AG04450 (cell line): Measurements from ENCODE around the gene DCAF5. TPM values are rescaled to one million over a fixed set of nuclear protein-coding genes. Genes with fewer than 3 reads are reported as not detected.
A peak's percentile ranks its signal among the peaks of the same experiment; 100 is the strongest.

ENCODE experiments used
- CTCF ChIA-PET: fragments of 300-600, 350-600 bp; formaldehyde crosslinking; extraction: SDS; loops from one replicate; lab custom pipeline; 2022; ENCODE audit warnings: antibody characterized with exemption, inconsistent platforms; lab: Charles Lee
- POLR2A ChIA-PET: fragments of 350-600 bp; formaldehyde crosslinking; extraction: SDS; loops from one replicate; lab custom pipeline; 2021; ENCODE audit warnings: antibody characterized with exemption, inconsistent platforms; lab: Yijun Ruan, JAX
- DNase-seq: peaks from one replicate; pipeline ENCODE4 v3.0.0-alpha.2; 2011; ENCODE audit warnings: low read depth, low spot score
- H3K27ac ChIP-seq: one replicate; pipeline ENCODE4 v1.5.1; 2012; ENCODE audit warnings: low read depth, low read length, control low read depth
- H3K27me3 ChIP-seq: one replicate; pipeline ENCODE4 v1.6.0; 2012; ENCODE audit warnings: low read length; ENCODE audit not compliant: control insufficient read depth, insufficient read depth
- H3K4me3 ChIP-seq: 2 replicates; pipeline ENCODE4 v1.5.1; 2011; ENCODE audit warnings: mild to moderate bottlenecking, low read depth, low read length, control low read depth
- H3K9me3 ChIP-seq: 2 replicates; pipeline ENCODE4 v1.5.1; 2012; ENCODE audit warnings: low read length; ENCODE audit not compliant: control insufficient read depth, insufficient read depth
- CTCF ChIP-seq: IDR thresholded peaks from 2 replicates; pipeline ENCODE4 v1.5.1; 2011; ENCODE audit warnings: low read depth, low read length, control low read depth, inconsistent platforms
- polyA plus RNA-seq: library from polyadenylated mRNA; depleted of rRNA; stranded (reverse); fragments of >200 nt; gene quantifications from 2 replicates; pipeline ENCODE4 v1.2.3, GENCODE V29; 2011

Gene DCAF5
- polyA plus RNA-seq, 1 experiment, result 32.4 TPM

GRCh38 chr14:69043596-69044260 lies 109.2 kb downstream of the DCAF5 start:
- Histone ChIP-seq H3K4me3 (no peak overlapping the region), H3K27me3 (no peaks in the 10 kb centered on the region), H3K27ac (peak overlapping the region; percentile 4), H3K9me3 (no peaks in the 10 kb centered on the region)
- no peak for DNase-seq
- POLR2A ChIA-PET, result interaction anchor here (1.2 kb wide), 2 partner anchors 64 to 66 kb away, joined by 3 read pairs; no protein-coding TSS in a partner anchor
- CTCF ChIA-PET, result interaction anchor here (1.2 kb wide), 1 partner anchor 132 kb away, joined by 3 read pairs; no protein-coding TSS in a partner anchor
- no peak for TF ChIP-seq CTCF

GRCh38 chr14:69042787-69043444 lies 110.0 kb downstream of the DCAF5 start:
- no peak for DNase-seq
- H3K4me3 ChIP-seq, result no peak overlapping the region
- CTCF ChIA-PET, result no interaction called here
- H3K27me3 ChIP-seq, result no peaks in the 10 kb centered on the region
- no peak for TF ChIP-seq CTCF
- POLR2A ChIA-PET, result interaction anchor here (1.2 kb wide), 2 partner anchors 63 to 66 kb away, joined by 3 read pairs; no protein-coding TSS in a partner anchor
- no peak overlapping the region for H3K27ac ChIP-seq
- H3K9me3 ChIP-seq, result no peaks in the 10 kb centered on the region

GRCh38 chr14:69042299-69042698 lies 110.6 kb downstream of the DCAF5 start:
- Histone ChIP-seq H3K9me3 (no peaks in the 10 kb centered on the region), H3K27me3 (no peaks in the 10 kb centered on the region), H3K27ac (no peak overlapping the region), H3K4me3 (no peak overlapping the region)
- ChIA-PET CTCF (no interaction called here), POLR2A (interaction anchor here (0.9 to 1.2 kb wide), 2 partner anchors 15 to 63 kb away, joined by 3 read pairs; no protein-coding TSS in a partner anchor)
- TF ChIP-seq CTCF, result no peak
- DNase-seq, result no peak

GRCh38 chr14:69041783-69042182 lies 111.1 kb downstream of the DCAF5 start:
- H3K27me3 ChIP-seq, result no peaks in the 10 kb centered on the region
- ChIA-PET CTCF (no interaction called here), POLR2A (interaction anchor here (0.9 kb wide), 1 partner anchor 14 kb away, joined by 3 read pairs; no protein-coding TSS in a partner anchor)
- H3K27ac ChIP-seq, result no peak overlapping the region
- H3K4me3 ChIP-seq, result no peak overlapping the region
- no peak for TF ChIP-seq CTCF
- DNase-seq, result no peak
- H3K9me3 ChIP-seq, result no peaks in the 10 kb centered on the region

GRCh38 chr14:69040353-69040752 lies 112.6 kb downstream of the DCAF5 start:
- Histone ChIP-seq H3K4me3 (no peak overlapping the region), H3K27me3 (no peaks in the 10 kb centered on the region), H3K9me3 (no peaks in the 10 kb centered on the region), H3K27ac (no peak overlapping the region)
- no peak for DNase-seq
- ChIA-PET POLR2A (no interaction called here), CTCF (no interaction called here)
- TF ChIP-seq CTCF, result no peak
